H1 (cell line): ENCODE results near the gene SNED1.

Experiments used
- CREB1 ChIP-seq: IDR thresholded peaks from 2 replicates; pipeline ENCODE4 v1.6.1; 2012; ENCODE audit warnings: inconsistent platforms
- CTCF ChIP-seq, 3 experiments: IDR thresholded peaks; 1 replicate in 2 of 3; 2 replicates in 1 of 3; pipeline versions ENCODE4 v1.5.1 to v1.6.1; 2011; ENCODE audit warnings: low read length in 3 of 3, mild to moderate bottlenecking in 3 of 3, inconsistent platforms in 2 of 3, low read depth in 1 of 3, moderate library complexity in 1 of 3; ENCODE audit not compliant: insufficient read depth in 1 of 3; ENCODE audit errors: control extremely low read depth in 1 of 3
- EP300 ChIP-seq, 2 experiments: IDR thresholded peaks; 1 replicate in 1 of 2; 2 replicates in 1 of 2; pipeline ENCODE4 v1.6.1; 2011 to 2012; ENCODE audit warnings: low read depth in 2 of 2, low read length in 2 of 2, mild to moderate bottlenecking in 2 of 2, borderline replicate concordance in 1 of 2, inconsistent platforms in 1 of 2, moderate library complexity in 1 of 2
- TF ChIP-seq, protein P1 (sequence below): IDR thresholded peaks from 2 replicates; pipeline ENCODE4 v1.6.1; 2012; ENCODE audit warnings: inconsistent platforms

DNA sequence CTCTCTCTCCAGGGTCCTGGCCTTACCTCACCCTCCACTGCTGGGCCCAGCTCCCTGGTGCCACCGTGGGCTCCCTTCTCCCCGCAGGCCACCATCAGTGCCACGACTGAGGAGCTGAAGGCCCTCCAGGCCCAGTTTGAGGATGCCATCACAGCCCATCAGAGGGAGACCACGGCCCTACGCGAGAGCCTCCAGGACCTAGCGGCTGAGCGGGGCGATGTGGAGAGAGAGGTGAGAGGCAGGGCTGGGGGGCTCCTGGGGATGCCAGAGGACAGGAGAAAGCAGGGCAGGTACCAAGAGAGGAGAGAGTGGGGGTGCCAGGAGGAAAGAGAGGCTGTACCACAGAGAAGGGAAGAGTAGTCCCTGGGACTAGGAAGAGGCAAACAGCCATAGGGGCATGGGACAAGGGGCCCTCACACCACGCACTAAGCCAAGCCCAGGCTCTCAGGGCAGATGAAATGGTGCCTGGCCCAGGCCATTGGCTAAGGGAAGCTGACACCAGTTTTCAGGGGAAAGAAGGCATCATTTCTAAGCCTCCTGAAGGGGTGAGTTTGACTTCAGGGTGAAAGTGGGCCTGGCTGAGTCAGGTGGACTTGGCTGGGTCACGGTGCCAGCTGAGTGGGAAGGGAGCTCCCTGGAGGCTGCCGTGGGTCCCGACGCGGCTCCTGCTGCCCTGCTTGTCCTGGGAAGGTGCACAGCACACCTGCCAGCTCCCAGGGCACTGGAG lies 39.0 kb upstream of the SNED1 start:
- TF ChIP-seq EP300 (IDR thresholded peaks at IDR 0.05; ENCODE audit: borderline replicate concordance in 1 of 2, low read depth in 2 of 2, low read length in 2 of 2) (no peak), CREB1 (no peak), CTCF (IDR thresholded peaks at IDR 0.05; ENCODE audit: control extremely low read depth in 1 of 3, insufficient read depth in 1 of 3, low read depth in 1 of 3, low read length in 3 of 3) (no peak)
- TF ChIP-seq, protein P1, sequence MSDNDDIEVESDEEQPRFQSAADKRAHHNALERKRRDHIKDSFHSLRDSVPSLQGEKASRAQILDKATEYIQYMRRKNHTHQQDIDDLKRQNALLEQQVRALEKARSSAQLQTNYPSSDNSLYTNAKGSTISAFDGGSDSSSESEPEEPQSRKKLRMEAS: no peak
